Stimulated activated CD4-positive, alpha-beta T cell treated with anti-CD3 and anti-CD28 coated beads, Interleukin-1b, Interleukin-23, amount 100 ng/mL, for 48 hours (primary cell): ENCODE data around the gene SAYSD1.

Source experiments
- DNase-seq: peaks from one replicate; pipeline ENCODE4 v3.0.0-alpha.2; 2020

SAYSD1 gene

GRCh38 chr6:39107641-39108040, 7.3 kb downstream of the SAYSD1 start:
- DNase-seq, result no peak

DNA sequence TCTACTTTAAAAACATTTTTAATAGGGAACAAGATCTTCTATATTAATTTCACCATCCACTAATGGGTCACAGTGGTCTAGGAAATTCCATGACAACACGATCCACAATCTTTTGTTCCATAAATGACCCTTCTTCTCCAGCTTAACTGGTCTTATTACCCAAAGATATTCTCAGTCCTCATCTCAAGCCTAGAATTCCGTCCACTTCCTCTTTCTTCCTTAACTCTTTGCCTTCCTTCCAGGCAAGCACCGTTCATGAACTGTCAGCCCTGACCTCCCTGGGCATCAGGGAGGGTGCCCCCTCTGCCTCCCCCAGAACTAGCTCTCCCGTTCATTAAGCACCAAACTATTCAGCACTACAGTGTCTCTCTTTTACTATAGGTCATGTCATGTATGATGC, 8.0 kb downstream of the SAYSD1 start:
- no peak for DNase-seq

DNA sequence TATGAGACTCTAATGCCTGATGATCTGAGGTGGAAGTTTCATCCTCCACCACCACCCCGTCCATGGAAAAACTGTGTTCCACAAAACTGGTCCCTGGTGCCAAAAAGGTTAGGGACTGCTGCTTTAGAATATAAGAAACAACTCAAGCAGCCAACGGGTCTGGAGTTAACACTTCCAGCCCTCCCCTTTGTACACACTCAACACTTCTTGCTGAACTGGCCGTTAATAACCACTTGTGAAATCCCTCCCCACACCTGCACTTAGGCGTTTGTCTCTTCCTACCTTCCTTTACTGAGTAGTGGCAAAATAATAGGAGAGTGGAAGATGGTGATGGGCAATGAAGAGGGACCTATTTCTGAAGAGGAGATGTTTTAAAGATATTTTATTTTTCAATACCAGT, 10.5 kb downstream of the SAYSD1 start:
- no peak for DNase-seq

DNA sequence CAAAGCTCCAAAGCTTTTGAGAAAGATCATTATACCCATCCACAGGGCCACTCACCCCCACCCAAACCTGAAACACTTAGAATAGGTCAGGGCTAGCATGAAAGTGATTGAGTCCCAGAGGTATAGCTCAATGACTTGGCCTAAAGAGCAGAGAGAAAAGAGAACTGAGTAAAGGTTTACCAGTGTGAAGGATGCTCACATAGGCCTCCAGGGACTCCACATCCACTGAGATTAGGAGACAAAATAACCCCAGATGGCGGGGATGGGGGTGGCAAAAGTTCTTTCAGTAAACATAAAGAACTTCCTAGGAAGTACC, 12.2 kb downstream of the SAYSD1 start:
- DNase-seq, result no peak

DNA sequence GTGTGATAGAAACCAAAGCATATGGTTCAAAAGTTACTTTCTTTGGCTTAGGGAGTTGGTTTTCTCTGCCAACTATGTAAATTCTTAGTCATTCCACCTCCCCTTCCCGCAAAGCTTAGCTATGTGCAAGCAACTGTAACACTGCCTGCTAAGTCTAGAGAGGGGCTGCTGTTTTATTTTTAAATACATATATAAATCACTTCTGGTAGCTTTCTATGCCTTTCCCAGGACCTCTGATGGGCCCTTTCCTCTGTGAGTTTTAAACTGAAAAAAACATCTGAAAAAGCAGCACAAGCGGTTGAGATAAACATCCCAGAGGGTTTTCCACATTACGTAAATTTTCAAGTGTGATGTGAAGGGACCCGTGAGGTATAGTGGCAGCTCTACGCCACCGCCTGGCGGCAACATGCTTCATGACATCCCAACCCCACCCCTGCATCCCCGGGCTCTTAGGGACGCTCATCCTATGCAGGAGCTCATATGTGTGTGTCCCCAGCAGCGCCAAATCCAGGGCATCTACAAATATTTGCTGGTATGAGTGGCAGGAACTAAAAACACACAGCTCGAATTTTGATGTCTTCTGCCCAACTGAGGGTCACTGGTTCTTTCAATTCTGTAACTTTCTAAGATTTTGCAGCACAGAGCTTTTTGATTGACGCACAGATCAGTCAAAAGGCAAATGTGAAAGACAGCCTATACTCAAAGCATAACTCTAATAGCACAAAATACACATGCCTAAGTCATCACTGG, 12.7 kb downstream of the SAYSD1 start:
- no peak for DNase-seq

DNA sequence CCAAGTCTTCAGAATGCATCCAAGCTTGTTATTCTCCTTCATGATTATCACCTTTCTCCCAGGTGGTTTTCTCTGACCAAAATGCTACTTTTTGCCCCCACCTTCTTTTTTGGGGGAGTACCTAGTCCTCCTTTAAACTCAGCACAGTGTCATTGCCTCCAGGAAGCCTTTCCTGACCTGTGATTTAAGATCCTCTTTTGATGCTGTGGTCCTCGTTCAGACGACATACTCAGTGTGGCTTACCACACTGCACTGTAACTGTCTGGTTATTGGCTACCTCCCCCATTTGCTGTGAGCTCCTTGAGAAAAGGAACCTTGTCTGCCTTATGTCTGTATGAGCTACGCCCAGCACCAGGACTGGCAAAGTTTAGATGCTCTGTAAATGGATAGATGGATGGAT, 14.6 kb downstream of the SAYSD1 start:
- no peak for DNase-seq

DNA sequence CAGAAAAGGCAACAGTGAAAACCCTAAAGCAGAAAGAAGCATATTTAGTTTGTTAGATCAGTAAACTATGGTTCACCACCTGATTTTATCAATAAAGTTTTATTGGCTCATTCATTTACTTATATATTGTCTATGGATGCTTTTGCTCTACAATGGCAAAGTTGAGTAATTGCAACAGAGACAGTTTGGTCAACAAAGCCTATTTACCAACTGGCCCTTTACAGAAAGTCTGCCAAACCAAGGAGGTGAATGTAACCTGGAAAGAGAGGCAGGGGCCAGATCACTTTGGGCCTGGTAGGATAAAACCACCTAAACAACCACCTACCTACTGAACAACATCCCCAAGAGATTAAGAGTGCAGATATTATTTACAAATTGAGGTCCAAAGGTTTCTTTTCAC, 19.4 kb downstream of the SAYSD1 start:
- DNase-seq, result no peak

GRCh38 chr6:39093149-39093708, 21.8 kb downstream of the SAYSD1 start:
- no peak for DNase-seq

DNA sequence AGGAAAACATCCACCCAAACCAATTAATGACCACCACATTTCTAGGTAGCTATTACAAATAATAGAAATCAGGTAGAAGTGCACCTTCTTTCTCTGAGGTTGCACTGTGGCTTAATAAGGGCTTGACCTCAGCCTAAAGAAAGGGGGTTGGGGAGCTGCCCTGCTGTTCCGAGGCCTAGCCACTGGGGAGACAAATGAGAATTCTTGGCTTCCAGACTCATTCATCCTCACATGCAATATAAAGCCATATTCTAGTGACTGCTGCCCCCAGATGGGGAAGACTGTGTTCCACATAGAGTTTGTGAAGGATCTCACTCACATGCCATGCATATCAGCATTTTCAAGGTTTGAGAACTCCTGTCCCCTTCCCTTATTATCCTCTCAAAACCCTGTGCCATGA, 22.9 kb downstream of the SAYSD1 start:
- DNase-seq, result no peak

DNA sequence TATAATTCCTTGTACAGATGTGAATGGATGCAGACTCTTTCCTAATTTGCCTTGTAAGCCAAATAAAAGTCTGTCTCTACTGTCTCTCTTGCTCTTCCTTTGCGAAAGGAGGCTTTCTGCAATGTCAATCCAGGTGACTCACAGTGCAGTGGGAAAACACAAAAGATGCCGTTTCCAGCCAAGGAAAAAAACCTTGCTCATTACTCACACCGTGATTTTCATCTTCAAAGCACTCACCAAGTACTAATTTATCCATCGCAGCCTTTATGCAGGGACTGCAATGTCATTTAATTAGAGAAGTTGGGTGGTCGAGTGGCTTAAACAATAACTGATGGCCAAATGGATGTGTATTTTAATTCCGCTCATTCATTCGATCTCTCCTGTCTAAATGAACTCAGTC, 23.8 kb downstream of the SAYSD1 start:
- DNase-seq, result no peak

DNA sequence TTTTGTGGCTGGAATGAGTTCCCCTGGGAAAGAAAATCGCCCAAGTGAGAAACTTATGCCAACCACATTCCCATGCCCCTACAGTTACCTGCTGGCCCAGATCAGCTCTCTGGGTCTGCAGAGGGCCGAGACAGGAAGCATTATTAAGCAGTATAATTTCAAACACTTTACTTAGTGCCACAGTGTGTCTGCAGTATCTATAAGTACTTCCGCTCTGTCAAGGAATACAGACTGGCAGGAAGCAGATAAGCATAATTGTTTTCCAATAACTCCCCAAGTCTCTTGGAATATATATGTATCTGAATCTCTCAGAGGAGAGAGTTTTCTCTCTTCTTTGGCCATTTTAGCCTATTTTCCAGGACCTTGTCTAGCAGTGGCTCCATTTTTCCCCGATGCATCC, 24.9 kb downstream of the SAYSD1 start:
- no peak for DNase-seq

GRCh38 chr6:39088331-39088730, 26.7 kb downstream of the SAYSD1 start:
- peak; percentile 22 for DNase-seq

DNA sequence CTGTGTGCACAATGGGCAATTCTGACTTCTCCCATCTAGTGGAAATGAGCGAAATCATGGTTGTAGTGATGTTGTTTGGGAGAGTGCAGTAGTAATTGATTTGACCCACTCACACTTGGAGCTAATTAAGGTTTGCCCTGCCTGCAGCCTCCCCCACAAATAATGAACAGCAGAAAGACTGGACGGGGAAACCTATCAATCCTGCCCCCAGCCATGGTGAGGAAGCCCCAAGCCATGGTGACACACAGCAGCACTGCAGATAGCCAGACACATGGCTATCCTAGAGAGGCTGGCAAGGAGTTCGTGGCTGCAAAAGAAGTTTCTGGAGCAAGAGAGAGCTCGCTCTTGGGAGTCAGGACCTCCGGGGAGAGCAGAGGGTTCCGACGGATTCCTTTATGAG, 27.8 kb downstream of the SAYSD1 start:
- DNase-seq, result no peak

- no peak for DNase-seq
These were observed 28.3 kb downstream of the SAYSD1 start for GRCh38 chr6:39086711-39087110.

DNA sequence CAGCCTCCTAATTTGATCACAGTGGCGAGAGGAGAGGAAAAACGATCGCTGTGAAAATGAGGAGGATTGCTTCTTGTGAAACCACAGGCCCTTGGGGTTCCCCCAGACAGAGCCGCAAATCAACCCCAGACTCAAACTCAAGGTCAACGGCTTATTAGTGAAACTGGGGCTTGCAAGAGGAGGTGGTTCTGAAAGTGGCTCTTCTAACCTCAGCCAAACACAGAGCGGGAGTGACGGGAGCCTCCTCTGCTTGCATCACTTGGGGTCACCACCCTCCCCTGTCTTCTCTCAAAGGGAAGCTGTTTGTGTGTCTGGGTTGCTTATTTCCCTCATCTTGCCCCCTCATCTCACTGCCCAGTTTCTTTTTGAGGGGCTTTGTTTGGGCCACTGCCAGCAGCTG, 28.7 kb downstream of the SAYSD1 start:
- DNase-seq, result peak; percentile 16

DNA sequence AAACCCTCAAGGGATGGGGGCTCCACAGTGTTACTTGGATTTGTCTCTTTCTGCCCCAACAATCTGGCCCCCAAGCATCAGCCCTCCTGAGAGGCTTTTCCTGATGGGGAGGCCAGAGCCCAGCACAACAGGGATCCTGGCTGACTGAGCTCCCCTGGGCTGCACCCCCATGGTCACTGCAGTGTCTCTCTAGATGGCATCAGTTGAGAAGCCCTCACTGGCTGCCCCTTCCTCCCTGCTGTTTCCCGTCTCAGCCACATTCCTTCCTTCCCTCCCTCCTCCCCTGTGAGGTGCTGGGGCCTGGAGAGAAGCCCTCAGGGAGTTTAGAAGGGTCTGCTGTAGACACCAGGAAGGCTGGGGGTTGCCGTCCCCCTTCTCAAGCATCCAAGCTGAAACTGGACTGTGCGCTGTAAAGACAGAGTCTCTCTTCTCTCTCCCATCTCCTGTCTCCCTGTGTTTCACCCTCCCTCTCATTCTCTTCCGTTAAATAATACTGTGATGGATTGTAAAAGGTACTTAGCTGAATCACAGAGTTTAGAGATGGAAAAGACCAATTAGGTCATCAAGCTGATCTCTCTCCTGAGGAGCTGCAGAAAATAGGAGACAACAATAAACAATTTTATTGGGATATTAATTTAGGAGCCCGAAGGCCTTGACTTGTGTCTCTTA, 29.7 kb downstream of the SAYSD1 start:
- no peak for DNase-seq

- no peak for DNase-seq
These were observed 30.5 kb downstream of the SAYSD1 start for GRCh38 chr6:39084506-39084905.

GRCh38 chr6:39083231-39083634, 31.8 kb downstream of the SAYSD1 start:
- DNase-seq, result peak; percentile 23

- no peak for DNase-seq
These were observed 32.7 kb downstream of the SAYSD1 start for GRCh38 chr6:39082310-39082709.

DNA sequence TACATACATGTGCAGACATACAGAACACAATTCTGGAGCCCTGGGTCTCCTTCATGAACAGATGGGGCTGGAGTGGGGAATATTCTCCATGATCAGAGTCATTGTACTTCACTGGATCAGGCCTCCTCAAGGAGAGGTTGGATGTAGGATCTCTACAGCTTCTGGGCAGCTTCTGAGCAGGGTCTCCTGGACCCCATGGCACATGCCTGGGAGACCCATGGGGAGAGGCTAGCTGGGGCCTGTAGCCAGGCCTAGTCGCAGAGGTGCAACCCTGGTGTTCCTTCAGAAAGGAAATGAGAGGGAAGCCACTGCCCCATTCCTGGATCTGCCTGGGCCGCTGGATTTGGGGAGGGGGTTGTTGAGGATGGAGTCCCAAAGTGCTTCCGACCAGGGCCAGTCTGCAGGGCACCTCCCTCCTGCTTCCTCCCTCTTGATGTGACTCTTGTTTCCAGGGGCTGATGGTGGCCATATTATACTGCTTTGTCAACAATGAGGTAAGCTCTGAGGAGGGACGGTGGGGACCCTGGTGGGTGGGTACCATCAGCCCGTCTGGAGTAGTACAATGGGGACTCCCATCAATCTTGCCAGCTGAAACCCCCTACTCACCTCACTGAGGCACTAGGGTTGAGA, 34.6 kb downstream of the SAYSD1 start:
- DNase-seq, result no peak

DNA sequence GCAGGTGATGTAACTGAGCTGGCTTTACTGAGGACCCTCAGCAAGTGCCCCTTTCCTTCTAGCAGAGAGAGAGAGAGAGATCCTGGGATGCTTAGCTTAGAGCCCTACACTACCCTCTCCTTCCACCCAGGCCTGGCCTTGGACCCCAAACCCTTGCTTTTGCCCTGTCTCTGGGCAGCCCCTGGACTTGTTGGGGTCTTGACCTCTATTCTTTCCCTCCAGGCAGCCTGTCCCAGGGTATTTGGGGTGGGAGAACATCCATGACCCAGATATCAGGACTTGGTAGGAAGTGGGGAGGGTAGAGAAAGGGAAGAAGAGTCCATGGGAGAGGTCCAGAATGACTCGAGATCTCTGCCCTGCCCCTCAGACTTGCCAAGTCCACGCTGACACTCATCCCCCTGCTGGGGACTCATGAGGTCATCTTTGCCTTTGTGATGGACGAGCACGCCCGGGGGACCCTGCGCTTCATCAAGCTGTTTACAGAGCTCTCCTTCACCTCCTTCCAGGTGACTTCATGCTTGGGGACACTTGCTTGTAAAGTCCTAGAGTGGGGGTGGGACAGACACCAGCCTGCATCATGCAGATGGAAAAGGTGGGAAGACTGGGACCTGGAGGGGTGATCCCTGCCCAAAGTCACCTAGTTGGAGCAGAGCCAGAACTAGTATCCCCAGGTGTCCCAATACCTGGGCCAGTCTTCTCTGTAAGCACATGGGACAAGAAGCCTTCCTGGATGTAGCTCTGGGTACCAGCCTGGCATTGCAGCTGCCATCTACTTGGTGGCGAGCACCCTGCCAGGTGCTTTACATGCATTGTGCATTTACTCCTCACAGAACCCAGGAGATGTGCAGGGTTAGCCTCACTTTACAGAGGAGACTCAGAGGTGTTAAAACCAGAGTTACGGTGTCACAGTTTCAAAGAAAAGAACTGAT, 35.5 kb downstream of the SAYSD1 start:
- no peak for DNase-seq

GRCh38 chr6:39078695-39079094, 36.3 kb downstream of the SAYSD1 start:
- no peak for DNase-seq
